Esophagus muscularis mucosa (tissue), 2 donors: ENCODE results near the gene SYT15.

ENCODE experiments used
- POLR2A ChIP-seq: fragments of 450-650 bp; IDR thresholded peaks from one replicate; pipeline ENCODE4 v1.6.1; 2017; ENCODE audit warnings: antibody characterized with exemption, moderate library complexity, mild to moderate bottlenecking, low read depth
- POLR2AphosphoS5 ChIP-seq, 2 donors: sonication (generic); formaldehyde crosslinking; IDR thresholded peaks; one replicate each; pipeline ENCODE4 v1.6.1; 2017; ENCODE audit warnings: antibody characterized with exemption in 2 of 2

DNA sequence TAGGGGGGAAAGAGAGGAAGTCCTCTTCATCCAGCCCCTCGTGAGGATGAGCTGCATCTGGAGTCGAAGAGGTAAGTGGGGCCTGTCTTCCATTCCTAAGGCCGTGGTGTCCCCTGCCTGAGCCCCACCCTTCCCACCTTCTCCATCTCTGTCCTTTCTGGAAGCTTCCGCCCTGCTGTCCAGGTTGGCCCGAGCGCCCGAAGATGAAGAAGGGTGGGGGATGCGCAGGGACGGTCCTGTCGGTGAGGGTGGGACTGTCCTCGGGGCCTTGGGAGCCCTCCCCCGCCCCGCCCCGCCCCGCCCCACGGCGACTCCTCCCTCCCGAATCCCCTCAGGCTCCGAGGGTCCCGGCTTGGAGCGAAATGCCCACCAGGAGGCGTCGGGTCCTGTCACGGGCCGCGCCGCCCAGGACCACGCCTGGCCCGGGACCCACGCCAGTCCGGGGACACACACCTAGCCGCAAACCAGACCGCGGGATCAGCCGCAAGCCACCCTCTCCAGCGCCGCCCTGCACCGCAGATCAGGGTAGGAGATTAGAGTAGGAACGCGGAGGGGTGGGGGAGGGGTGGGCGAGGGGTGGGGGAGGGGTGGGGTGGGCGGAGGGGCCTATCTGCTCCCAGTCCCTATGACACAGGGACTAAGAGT is 37.8 kb upstream of the SYT15 start:
- TF ChIP-seq POLR2AphosphoS5 (IDR thresholded peaks at IDR 0.05) (no peak), POLR2A (no peak)
